Measurements from ENCODE around the gene EN2.

DNA sequence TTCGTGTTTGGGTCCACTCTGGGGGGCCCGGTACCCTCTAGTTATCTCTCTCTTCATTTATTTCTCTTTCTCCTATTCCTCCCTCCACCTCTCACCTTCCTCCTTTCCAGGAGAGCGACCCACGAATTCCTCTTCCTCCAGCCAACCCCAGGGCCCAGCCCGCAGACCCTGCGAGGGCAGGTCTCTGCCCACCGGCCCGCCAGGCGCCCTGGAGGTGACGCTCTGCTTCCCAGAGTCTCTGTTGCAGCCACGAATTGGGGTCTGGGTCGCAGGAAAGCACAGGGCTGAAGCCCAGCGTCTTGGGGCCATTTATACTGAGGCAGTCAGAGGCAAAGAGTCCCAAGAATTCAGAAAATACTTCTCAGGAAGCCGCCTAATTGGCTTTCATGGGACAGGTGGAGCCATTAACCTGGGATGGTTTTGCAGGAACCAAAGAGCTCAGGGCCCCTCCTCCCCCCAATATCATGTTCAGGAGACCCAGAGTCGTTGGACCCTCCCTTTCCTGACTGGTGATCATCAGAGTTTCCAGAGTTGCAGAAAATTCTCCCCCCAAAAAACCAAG lies 2.7 kb upstream of the EN2 start:
- TF ChIP-seq, protein P1, sequence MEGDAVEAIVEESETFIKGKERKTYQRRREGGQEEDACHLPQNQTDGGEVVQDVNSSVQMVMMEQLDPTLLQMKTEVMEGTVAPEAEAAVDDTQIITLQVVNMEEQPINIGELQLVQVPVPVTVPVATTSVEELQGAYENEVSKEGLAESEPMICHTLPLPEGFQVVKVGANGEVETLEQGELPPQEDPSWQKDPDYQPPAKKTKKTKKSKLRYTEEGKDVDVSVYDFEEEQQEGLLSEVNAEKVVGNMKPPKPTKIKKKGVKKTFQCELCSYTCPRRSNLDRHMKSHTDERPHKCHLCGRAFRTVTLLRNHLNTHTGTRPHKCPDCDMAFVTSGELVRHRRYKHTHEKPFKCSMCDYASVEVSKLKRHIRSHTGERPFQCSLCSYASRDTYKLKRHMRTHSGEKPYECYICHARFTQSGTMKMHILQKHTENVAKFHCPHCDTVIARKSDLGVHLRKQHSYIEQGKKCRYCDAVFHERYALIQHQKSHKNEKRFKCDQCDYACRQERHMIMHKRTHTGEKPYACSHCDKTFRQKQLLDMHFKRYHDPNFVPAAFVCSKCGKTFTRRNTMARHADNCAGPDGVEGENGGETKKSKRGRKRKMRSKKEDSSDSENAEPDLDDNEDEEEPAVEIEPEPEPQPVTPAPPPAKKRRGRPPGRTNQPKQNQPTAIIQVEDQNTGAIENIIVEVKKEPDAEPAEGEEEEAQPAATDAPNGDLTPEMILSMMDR (IDR thresholded peaks at IDR 0.05): no peak
- TF ChIP-seq POLR2A (IDR thresholded peaks at IDR 0.05): no peak
